GM21526 (cell line): ENCODE results near the gene ELK4.
"Not testable (repeated sequence)": the region's sequence is repeated elsewhere in the genome, so short reads cannot be mapped to it uniquely, and the experiment has no call there.

Experiments used
- ATAC-seq: cut with Tn5 transposase; IDR thresholded peaks from one replicate; pipeline ENCODE4 v1.9.1; 2021; ENCODE audit warnings: moderate library complexity; ENCODE audit not compliant: unreplicated experiment, low FRiP score

The ELK4 gene

DNA sequence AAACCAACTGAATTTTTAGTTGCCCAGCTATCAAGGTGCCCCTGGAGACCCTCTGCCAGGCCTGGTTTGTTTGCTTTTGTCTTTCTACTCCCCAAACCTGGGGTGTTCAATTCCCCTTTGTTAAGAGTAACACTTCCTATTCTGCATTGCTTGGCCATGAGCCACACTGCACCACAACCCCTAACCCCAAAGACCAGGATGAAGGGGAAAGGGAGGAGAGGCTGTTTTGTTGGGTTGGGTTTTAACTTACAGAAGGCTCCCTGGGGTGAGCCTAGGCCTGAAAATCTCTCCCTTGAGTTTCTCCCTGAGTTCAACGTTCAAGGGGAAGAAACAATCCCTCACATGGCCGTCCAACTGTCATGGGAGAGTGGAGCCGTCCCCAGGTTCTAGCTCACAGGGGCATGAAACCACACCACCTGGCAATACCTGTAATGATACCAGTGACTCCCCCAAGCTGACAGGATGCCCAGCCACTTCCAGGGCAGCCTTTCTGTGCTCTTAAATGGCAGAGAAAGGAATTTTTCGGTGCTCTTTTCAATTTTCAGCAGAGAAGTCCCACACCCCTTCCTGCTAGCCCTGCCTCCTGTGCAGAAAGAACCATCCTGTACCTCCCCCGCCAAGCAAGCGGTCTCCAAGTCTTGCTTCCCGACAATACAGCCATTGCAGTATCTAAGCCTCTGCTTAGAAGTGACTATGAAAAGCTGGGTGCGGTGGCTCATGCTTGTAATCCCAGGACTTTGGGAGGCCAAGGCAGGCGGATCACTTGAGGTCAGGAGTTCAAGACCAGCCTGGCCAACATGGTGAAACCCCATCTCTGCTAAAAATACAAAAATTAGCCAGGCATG, 33.6 kb upstream of the ELK4 start:
- no peak for ATAC-seq

DNA sequence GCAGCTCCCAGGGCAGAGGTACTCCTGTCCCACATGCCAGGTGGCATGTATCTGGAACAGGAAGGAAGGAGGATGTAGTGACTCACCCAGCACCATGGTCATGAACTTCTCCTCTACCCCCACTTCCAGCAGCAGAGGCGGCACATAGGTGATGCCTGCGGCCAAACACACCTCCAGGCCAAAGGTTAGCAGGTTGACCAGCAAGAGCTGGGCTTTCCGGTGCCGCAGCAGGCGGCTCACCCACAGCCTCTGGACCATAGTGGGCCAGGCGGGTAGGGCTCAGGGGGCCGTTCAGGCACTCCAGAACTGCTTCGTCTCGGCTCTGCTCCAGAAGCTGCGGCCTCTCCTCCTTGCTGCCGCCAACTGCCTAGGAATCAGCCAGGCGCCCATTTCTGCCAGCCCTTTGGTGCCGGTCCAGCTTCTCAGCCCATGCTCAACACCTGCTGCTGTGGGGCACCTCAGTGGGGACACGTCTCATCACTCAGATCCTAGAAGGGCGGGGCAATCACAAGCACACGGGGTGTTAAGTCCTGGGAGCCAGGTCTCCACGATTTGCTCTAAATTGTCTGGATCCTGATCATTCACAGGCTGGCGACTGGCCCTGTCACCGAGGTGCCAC, 32.7 kb upstream of the ELK4 start:
- no peak for ATAC-seq

DNA sequence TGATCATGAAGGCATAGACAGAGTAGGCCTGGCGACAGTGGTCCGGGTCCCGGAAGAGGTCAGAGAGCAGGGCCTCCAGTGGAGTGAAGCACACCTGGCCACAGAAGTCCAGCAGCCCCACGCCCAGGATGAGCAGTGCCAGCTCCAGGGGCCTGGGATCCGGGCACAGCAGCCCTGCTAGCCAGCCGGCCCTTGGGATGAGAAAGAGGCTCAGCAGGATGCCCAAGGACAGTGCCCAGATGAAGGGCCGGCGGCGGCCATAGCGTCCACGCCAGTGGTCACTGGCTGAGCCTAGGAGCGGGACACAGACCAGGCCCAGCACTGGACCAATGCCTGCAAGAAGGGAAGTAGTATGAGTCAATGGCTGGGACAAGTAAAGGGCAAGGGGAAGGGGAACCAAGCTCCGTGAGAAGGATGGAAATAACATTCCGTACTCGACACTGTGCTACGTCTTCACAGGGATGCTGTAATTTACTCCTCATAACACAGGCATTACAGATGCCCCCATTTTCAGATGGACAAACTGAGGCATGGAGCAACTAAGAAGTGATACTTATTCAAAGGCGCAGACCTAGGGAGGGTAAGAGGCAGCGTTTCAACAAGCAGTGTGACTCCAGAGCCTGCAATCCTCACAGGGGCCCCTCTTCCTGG, 31.6 kb upstream of the ELK4 start:
- ATAC-seq = no peak

DNA sequence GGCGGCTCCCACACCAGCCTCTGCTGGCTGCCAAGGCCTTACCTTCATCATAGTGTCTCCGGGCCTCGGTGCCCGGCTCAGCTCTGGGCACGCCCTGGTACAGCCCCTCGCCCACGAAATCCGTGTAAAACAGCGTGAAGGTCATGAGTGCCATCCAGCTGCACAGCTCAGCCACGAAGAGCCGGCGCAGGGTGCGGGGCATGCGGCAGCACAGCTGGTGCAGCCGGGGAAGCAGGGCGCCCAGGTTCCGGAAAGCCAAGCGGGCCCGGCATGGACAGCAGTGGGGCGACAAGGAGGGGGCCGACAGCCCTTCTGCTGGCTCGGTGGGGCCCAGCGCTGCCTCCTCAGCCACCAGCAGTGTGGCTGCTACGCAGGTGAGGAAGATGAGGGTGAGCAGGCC, 31.0 kb upstream of the ELK4 start:
- no peak for ATAC-seq

DNA sequence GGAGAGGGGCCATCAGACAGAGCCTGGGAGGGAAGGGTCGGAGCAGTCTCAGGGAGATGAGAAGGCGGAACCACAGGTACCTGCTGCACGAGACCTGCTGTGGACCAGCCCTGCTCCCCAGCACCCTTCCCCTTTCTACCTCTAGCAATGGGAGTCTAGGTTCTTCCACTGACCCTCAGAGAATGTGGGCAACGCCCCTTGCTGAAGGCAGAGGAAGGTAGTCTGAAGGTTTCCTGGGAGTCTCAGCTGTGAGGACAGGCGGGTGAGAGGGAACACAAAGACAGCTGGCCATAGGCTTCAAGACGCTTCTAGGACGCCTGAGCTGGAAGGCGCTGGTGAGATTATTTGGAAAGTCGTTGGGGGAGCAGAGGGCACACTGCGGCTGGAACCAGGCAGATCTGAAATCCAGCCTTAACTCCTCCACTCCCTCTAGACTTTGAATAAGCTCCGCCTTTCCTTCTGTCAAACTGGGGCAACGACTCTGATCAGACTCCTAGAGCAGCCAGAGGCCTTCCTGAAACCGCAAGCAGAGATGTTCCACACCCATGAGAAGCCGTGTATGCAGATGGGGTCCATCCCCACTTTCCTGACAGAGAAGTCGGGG, 30.4 kb upstream of the ELK4 start:
- no peak for ATAC-seq

DNA sequence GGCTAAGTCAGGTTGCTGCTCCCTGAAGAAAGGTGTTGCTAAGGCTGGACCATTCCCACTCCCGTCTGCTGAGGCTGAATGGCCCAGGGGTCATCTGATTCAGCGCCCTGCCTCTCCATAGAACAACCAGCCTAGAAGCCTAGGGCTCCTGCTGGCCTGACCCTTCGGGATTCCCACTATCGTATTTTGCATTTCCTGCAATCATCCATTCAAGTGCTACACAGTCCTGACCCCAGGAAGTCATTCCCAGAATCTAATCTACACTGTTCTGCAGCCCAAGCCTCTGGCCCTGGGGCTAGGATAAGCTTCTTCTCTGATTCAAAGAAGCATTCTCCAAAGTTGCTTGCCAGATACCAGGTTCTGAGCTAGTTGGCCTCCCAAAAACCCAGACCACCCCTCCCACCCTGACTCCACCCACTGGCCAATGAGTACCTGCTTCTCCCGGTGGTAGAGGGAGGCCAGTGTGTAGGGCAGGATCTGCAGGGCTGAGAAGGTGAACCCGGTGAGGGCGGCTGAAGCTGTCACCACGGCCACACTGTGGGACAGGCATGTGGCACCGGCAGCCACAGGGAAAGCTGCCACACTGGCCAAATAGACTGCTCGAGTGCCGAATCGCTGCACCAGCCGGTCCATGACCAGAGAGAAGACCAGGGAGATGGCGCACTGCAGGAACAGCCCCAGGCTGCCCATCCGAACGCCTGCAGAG, 29.8 kb upstream of the ELK4 start:
- ATAC-seq = no peak

DNA sequence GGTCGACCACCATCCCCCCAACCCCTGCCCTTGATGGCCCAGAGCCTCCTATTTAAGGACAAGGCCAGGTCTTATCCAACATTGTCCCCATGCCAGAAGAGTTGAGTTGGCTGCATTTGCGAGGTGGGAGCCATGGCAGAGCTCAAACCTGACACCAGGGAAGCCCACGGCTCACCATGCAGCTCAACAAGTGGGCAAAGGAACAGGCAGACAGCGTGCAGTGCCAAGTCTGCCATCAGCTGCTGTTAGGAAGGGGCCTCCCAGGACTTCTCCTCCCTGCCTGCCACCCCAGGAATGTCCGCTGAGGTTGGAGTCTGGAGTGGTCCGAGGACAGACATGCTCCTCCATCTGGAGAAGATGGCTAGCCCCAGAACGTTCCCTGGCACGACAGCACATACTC, 28.6 kb upstream of the ELK4 start:
- ATAC-seq = no peak

DNA sequence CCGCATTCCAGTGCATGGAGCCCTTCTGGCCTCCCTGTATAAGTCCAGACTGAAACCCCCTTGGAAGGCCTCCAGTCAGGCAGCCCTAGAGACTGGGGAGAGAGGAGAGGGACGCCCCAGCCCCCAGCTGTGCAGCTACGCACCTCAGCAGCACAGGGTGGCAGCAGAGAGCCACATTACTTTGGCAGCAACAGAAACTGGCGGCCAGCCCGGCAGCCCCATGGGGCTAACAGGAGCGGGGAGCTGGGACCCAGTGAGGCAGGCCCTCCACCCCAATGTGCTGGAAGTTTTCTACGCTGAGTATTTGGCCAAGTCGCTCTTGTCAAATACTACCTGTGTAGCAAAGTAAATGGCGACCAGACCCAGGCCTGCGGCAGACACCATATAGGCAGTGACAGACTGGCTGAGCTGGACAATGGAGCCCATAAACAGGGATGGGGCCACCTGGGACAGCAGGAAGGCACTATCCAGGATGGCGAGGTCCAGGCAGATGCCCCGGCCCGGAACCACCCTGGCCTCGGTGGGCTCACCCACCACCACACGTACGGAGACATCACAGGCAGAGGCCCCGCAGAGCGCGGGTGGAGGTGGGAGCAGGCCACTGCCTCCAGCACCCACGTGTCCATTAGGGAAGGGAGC, 27.3 kb upstream of the ELK4 start:
- ATAC-seq = peak; percentile 51

DNA sequence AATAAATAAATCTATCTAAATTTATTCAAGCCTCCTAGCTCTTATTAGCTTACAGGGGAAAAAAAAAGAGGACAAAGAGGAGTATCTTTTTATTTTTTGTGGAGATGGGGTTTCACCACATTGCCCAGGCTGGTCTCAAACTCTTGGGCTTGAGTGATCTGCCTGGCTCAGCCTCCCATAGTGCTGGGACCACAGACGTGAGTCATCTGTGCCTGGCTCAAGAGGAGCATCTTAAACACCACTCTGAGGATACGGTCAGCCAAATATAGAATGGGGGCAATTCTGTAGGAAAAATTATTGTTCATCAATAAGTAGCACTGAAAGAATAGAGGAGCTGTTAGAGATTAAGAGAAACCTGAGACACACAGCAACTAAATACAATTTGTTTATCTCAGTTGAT, 24.4 kb upstream of the ELK4 start:
- no peak for ATAC-seq

DNA sequence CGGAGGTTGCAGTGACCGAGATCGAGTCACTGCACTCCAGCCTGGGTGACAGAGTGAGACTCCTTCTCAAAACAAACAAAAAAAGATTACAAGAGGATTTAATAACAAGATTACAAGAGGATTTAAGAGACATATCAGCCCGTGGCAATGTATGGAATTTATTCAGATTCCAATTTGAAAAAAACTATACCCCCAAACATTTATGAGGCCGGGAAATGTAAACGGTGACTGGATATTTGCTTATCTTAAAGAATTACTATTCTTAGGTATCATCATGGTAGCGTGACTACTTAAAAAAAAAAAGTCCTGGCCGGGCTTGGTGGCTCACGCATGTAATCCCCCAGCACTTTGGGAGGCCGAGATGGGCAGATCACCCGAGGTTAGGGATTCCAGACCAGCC, 21.2 kb upstream of the ELK4 start:
- ATAC-seq = no peak

DNA sequence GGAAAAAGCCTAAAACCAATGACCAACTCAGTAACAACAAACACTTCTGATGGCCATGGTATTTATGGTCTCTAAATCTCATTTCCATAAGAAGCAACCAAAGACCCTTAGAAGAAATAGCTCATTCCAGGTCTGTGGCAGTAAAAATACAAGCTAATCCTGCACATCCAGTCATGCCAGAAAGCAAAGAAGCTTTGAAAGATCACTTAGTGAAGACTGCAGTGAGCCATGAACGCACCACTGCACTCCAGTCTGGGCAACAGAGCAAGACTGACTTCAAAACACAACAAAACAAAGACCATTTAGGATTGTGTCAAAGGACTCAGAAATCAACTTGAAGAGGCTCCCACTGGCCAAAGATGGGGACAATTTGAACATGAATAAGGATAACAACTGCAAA, 18.4 kb upstream of the ELK4 start:
- ATAC-seq = no peak

DNA sequence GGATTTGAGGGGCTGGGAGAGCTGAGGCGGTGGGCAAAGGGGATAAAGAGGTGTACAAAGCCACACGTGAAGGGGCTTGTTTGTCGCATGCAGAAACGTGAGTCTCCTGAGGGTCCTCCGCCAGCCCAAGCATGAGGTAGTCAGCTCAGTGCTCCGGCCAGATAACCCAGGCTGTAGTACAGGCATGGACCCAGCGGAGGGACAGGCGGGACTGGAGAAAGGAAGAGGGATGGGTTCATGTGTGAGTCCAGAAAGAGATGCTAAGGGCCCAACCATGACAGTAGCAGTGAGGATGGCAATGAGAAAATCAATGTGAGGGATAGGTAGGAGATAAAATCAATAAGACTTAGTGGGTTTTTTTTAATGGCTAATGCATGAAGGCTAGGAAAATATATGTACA, 13.7 kb upstream of the ELK4 start:
- no peak for ATAC-seq

DNA sequence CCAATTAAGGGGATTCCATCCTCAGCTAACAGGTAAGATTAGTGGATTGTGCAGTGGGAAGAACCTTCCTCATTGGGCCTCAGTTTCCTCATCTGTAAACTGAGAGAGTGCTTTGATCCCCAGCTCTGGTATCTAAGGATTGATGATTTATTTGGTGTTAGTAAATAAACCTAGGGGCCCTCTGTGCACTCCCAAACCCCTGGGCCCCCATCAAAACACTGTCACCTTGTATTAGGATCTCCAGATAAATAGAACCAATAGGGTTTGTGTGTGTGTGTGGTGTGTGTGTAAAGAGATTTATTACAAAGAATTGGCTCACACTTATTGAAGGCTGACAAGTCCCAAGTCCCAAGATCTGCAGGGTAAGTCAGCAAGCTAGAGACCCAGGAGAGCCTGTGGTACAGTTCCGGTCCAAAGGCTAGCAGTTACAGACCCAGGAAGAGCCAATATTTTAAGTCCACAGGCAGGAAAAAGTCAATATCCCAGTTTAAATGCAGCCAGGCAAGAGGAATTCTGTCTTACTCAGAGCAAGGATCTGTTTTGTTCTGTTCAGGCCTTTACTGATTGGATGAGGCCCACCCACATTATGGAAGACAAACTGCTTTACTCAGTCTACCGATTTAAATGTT, 11.0 kb upstream of the ELK4 start:
- ATAC-seq = no peak

DNA sequence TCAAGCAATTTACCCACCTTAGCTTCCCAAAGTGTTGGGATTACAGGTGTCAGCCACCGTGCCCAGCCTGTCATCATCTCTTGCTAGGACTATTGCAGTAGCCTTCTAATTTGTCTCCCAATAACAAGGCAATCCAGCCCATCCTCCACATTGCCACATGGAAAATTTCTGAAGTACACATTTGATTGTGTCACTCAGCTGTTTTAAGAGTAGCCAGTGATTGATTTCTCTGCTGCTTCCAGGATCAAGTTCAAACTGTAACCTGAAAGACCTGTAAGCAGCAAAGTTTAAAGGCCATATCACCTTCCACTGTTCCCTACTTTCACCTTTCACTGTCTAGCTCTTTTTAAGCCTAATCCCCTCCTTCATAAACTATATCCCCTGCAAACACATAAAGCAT, 7.8 kb upstream of the ELK4 start:
- no peak for ATAC-seq

DNA sequence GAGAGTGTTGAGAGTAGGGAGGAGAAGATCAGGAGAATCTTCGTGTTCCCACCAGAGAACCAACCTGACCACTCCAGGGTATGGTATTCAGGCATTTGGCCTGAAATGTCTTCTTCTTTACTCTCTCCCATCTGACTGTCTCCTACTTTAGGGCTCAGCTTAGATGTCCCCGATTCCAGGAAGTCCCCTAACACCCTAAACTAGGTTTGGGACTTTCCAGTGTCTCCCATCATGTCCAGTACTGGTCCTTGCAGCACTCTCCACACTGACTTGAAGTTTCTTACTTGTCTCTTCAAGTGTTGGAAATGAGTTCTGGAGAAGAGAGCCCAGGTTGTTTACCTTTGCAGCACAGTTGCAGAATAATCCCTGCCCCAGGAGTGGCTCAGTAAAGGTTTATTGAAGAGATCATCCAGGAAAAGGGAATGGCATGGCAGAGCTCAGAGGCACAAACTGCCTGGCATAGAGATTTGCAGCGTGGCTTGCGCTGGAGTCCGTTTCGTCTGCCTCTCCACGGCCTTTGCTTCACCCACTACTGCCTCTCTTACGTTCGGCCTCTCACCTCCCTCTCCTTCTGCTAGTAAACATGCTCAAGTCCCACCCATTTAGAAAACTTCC, 6.2 kb upstream of the ELK4 start:
- ATAC-seq = no peak

DNA sequence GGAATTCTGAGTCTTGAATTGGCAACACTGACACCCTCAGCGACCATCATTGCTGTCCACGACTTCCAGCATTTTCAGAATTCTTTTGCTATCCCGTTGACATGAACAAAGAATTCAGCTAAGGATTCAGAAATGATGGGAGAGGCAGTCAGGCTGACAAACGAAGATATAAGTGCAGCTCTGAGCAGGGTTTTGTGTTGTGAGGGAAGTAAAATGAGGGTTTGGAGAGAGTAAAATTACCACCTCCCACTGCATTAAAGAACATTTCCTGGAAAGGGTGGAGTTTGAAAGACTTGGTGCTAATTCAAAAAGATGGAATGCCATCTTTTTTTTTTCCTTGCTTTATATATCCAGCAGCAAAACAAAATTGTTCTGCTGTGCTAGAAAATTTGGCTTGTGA, 4.9 kb upstream of the ELK4 start:
- no peak for ATAC-seq

DNA sequence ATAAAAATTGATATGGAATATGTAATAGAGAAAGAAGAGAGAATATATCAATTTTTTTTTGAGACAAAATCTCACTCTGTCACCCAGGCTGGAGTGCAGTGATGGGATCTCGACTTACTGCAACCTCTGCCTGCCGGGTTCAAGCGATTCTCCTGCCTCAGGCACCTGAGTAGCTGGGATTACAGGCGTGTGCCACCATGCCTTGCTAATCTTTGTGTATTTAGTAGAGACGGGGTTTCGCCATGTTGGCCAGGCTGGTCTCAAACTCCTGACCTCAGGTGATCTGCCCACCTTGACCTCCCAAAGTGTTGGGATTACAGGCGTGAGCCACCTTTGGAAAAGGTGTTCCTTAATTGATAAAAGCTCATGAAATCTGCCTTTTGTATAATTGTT, 4.3 kb upstream of the ELK4 start:
- ATAC-seq = not testable (repeated sequence)

DNA sequence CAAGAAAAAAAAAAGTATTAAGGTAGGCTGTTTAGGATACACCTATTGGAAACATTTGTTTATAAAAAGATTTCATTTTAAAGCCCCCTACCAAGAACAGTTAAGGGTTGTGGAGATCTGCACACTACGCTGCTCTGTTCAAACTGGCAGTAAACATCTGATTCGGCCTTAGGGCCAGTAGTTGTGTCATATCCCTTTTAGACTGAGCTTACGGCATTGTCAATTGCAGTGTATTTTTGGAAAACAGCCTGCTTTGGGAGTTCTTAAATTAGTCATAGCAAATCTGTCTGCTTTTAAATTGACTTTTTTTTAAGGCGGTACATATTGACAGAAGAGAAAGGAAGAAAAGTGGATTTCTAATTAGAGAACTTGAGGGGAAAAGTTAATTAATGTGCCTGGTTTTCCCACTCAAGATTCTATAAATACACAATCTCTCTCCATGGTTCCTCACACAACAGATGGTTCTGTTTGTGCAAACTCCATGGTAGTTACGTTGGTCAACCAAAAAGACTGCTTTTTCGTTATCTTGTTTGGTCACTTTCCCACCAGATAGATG, 1.7 kb upstream of the ELK4 start:
- ATAC-seq = no peak

DNA sequence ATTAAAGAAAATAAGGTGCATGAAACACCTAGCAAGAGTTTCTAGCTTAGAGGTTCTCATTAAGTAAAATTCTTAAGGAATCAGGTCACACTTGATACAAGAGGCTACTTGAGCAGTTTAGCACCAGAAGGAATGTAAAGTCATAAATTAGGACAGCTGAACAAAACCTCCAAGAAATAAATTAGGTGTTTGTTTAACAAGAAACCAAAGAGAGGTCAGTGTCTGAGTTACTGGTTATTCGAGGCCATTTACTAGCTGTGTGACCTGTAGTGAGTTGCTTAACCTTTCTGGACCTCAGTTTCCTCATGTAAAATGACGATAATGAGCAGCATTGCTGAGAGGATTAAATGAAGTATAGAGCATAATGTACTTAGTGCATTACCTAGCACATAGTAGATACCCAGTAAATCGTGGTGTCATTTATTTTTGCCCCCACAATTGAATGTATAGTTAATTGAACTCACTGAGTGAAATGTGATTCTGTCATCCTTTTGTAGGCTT, 908 bp upstream of the ELK4 start:
- ATAC-seq = no peak
